Psoas muscle (tissue), 8 donors: ENCODE measurements around the gene PIAS4. TPM values are rescaled to one million over a fixed set of nuclear protein-coding genes. Genes with fewer than 3 reads are reported as not detected.
A peak's percentile ranks its signal among the peaks of the same experiment; 100 is the strongest.
"Not testable (repeated sequence)": the region's sequence is repeated elsewhere in the genome, so short reads cannot be mapped to it uniquely, and the experiment has no call there.

Source experiments
- ATAC-seq, 4 donors: fragments of 200-7000 bp; cut with Tn5 transposase; one replicate each; pipeline ENCODE4 v1.9.1; 2020; ENCODE audit warnings: moderate library complexity in 3 of 4, mild to moderate bottlenecking in 2 of 4
- DNase-seq, 2 donors: peaks; one replicate each; pipeline ENCODE4 v3.0.0-alpha.2; 2020
- H3K27ac ChIP-seq: fragments of 200-600 bp; one replicate; pipeline ENCODE4 v1.8.0; 2022
- H3K27me3 ChIP-seq, 3 donors: fragments of 200-600 bp in 1 of 3; one replicate each; pipeline versions ENCODE4 v1.6.1 to v1.8.0; 2013 to 2022; ENCODE audit warnings: low read length in 2 of 3, mild to moderate bottlenecking in 2 of 3, moderate library complexity in 1 of 3; ENCODE audit not compliant: insufficient read depth in 3 of 3
- H3K36me3 ChIP-seq, 2 donors: fragments of 200-600 bp in 1 of 2; one replicate each; pipeline versions ENCODE4 v1.6.1 to v1.8.0; 2013 to 2022; ENCODE audit warnings: low read depth in 1 of 2, mild to moderate bottlenecking in 1 of 2, moderate library complexity in 1 of 2; ENCODE audit not compliant: insufficient read depth in 1 of 2
- H3K4me1 ChIP-seq: fragments of 200-600 bp; one replicate; pipeline ENCODE4 v1.8.0; 2022
- H3K4me3 ChIP-seq: fragments of 200-600 bp; one replicate; pipeline ENCODE4 v1.8.0; 2022; ENCODE audit warnings: mild to moderate bottlenecking
- H3K9me3 ChIP-seq: fragments of 200-600 bp; one replicate; pipeline ENCODE4 v1.8.0; 2022
- WGBS, 3 donors: extraction: QIAGEN DNeasy Blood & Tissue Kit; methylation state at CpG; one replicate each; pipeline versions ENCODE4 v1.1.6 to v1.1.7; 2013; 5-methylcytosine and 5-hydroxymethylcytosine counted together
- intact Hi-C, 2 donors: fragments of 100-400 bp; cut with DNase I; formaldehyde crosslinking; loops; one replicate each; pipeline versions ENCODE4 v1.11.0 to v1.14.2; 2022
- polyA plus RNA-seq, 3 donors: library from polyadenylated mRNA; stranded (reverse); fragments of 200-250 nt; gene quantifications; one replicate each; pipeline ENCODE4 v1.2.3, GENCODE V29; 2013
- total RNA-seq, 4 donors: library from RNA; stranded (reverse); fragmentation: NEBNext Ultra II Directional in 2 of 4; extraction: Animal tissue kit (Norgen Biotek cat#: 25700) in 2 of 4; gene quantifications; one replicate each; pipeline versions ENCODE4 v1.2.1 to v1.2.4, GENCODE V29; 2021 to 2023
- TF ChIP-seq, protein P1 (sequence below): fragments of 200-600 bp; IDR thresholded peaks from one replicate; pipeline ENCODE4 v1.8.0; 2022; ENCODE audit warnings: antibody characterized with exemption
- donor health status: healthy with polysubstance abuse.
- donor health status: DM: no; HTN: no; CAD: no; lungs with moderate emphysema.
- donor health status: Bipolar disorder and iron deficiency.
- donor health status: healthy.
- donor health status: DM: yes; HTN: yes; CAD: no.
- donor health status: DM: no; HTN: no; CAD: no.
- donor health status: DM: no; HTN: no; CAD: no.
- donor health status: DM: yes; HTN: yes; CAD: no.

The PIAS4 gene
- total and polyA plus RNA-seq, 7 donors: 12.7 to 27.2 (median 15.1) TPM

DNA sequence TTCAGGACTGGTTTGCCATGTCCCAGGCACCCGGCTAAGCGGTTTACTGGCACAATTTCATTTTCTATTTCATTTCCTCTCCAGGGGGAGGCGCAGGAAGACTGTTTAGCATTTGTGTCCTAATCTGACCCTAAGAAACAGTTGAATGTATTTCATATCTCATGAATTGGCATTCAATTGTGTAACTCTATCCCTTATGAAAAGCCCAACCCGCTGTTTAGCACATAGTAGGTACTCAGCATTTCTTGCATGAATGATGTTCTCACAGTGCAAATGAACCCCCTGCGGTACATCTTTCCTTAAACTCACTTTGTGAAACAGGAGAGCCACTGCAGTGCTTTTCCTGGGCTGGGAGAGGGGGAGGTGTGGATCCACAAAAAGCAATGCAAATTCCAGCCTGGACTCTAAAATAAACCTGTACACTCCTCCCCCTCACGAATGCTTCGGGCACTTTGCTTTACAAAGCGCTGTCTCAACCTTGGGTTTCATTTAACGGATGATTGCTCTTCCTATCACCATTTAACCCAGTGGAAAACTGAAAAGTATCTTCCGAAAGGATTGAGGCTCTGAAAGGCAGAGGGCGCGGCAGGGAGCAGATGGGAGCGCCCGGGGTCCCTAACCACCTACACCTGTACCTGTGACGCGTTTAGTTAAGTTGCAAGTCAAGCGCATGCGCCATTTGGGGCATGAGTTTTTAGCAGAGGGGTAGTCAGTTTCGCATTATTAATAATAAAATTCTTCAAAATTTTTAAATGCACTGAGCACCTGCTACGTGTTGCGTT, 21.1 kb upstream of the PIAS4 start:
- intact Hi-C loops: loop anchor here (1.0 to 10.0 kb wide), 5 partner anchors 164 to 224 kb away; partner anchors contain the start of genes APBA3 (in 2 of the 2) and MRPL54 (in 2 of the 2)
- Histone ChIP-seq H3K27ac (peak overlapping the region; percentile 95), H3K4me1 (peaks cover 42% of the 10 kb centered on the region), H3K9me3 (no peaks in the 10 kb centered on the region), H3K36me3 (peaks cover 21 to 32% of the 10 kb centered on the region in 2 donors), H3K27me3 (no peaks in the 10 kb centered on the region), H3K4me3 (peak overlapping the region; percentile 91)
- DNase-seq (peak in 1 of 2 donors; percentile 27), ATAC-seq (peak; percentile 24 to 63 (median 48))
- TF ChIP-seq, protein P1, sequence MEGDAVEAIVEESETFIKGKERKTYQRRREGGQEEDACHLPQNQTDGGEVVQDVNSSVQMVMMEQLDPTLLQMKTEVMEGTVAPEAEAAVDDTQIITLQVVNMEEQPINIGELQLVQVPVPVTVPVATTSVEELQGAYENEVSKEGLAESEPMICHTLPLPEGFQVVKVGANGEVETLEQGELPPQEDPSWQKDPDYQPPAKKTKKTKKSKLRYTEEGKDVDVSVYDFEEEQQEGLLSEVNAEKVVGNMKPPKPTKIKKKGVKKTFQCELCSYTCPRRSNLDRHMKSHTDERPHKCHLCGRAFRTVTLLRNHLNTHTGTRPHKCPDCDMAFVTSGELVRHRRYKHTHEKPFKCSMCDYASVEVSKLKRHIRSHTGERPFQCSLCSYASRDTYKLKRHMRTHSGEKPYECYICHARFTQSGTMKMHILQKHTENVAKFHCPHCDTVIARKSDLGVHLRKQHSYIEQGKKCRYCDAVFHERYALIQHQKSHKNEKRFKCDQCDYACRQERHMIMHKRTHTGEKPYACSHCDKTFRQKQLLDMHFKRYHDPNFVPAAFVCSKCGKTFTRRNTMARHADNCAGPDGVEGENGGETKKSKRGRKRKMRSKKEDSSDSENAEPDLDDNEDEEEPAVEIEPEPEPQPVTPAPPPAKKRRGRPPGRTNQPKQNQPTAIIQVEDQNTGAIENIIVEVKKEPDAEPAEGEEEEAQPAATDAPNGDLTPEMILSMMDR: peak; percentile 62
- WGBS, 3 donors: 3 to 4% (median 4%) methylated on average over 21 of the region's 21 CpGs

DNA sequence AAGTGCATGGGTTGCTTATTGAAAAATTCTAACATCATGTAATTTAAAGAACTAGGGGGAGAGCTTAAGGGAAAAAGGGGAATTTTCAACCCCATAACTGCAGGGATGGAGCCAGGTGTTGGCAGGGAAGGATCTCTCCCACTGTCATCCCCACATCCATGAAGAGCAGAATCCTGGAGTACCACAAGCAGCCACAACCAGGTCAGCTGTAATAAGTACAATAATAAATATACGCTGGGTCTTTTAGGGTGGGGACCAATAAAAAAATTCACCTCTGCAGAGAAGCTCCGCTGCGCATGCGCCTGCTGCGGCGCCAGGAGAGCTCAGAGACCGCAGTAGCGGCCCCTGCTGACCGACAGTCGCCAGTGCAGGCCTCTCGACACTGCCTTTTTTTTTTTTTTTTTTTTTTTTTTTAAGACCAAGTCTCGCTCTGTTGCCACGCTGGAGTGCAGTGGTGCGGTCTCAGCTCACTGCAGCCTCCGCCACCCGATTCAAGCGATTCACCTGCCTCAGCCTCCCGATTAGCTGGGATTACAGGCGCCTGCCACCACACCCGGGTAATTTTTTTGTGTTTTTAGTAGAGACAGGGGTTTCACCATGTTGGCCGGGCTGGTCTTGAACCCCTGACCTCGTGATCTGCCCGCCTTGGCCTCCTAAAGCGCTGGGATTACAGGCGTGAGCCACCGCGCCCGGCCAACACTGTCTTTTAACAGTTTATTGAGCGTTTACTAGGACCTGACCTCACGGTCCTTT, 19.7 kb upstream of the PIAS4 start:
- no peaks in the 10 kb centered on the region for H3K9me3 ChIP-seq
- no peaks in the 10 kb centered on the region for H3K27me3 ChIP-seq
- H3K27ac ChIP-seq: peak overlapping the region; percentile 41
- peak overlapping the region; percentile 91 for H3K4me3 ChIP-seq
- peaks cover 32% of the 10 kb centered on the region for H3K4me1 ChIP-seq
- DNase-seq (peak; percentile 87 to 95), ATAC-seq (peak in 3 of 4 donors; percentile 11 to 32 (median 16))
- peaks cover 13 to 18% of the 10 kb centered on the region in 2 donors for H3K36me3 ChIP-seq
- intact Hi-C loops: loop anchor here (5.0 to 10.0 kb wide), 4 partner anchors 165 to 225 kb away; partner anchors contain the start of genes APBA3 (in 2 of the 2) and MRPL54 (in 2 of the 2)
- TF ChIP-seq, protein P1: peak; percentile 88
- WGBS, 3 donors: 8 to 10% (median 8%) methylated on average over 28 to 30 of the region's 30 CpGs

DNA sequence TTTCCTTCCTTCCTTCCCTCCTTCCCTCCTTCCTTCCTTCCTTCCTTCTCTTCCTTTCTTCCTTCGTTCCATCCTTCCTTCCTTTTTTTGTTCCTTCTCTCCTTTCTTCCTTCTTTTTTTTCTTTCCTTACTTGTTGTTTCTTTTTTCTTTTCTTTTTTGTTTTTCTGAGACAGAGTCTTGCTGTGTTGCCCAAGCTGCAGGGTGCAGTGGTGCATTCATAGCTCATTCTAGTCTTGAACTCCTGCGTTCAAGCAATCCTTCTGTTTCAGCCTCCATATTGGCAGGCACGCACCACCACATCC, 16.8 kb upstream of the PIAS4 start:
- TF ChIP-seq, protein P1: no peak
- H3K27me3 ChIP-seq: no peaks in the 10 kb centered on the region
- no peak for DNase-seq
- peaks cover 19% of the 10 kb centered on the region for H3K4me1 ChIP-seq
- no peak for ATAC-seq
- no peak overlapping the region for H3K4me3 ChIP-seq
- H3K36me3 ChIP-seq: no peaks in the 10 kb centered on the region
- H3K9me3 ChIP-seq: no peaks in the 10 kb centered on the region
- H3K27ac ChIP-seq: no peak overlapping the region
- intact Hi-C loops: no loop called here
- WGBS, 3 donors: 81 to 87% (median 82%) methylated on average over 3 of the region's 3 CpGs

DNA sequence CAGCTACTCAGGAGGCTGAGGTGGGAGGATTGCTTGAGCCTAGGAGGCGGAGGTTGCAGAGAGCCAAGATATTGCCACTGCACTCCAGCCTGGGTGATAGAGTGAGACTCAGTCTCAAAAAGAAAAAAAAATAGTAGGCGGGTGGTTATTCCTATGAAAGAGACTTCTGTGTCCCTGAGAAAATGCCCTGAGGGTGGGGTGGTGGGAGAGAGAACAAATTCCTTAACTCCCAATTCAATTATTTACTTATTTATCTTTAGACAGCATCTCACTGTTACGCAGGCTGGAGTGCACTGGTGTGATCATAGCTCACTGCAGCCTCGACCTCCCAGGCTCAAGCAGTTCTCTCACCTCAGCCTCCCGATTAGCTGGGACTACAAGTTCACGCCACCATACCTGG, 11.9 kb upstream of the PIAS4 start:
- TF ChIP-seq, protein P1: no peak
- H3K36me3 ChIP-seq: no peaks in the 10 kb centered on the region
- no peak overlapping the region for H3K4me3 ChIP-seq
- H3K27me3 ChIP-seq: no peaks in the 10 kb centered on the region
- 76 to 86% (median 83%) methylated on average over 6 of the region's 6 CpGs for WGBS, 3 donors
- H3K27ac ChIP-seq: no peak overlapping the region
- intact Hi-C loops: no loop called here
- no peaks in the 10 kb centered on the region for H3K4me1 ChIP-seq
- no peaks in the 10 kb centered on the region for H3K9me3 ChIP-seq
- ATAC-seq (no peak), DNase-seq (no peak)

DNA sequence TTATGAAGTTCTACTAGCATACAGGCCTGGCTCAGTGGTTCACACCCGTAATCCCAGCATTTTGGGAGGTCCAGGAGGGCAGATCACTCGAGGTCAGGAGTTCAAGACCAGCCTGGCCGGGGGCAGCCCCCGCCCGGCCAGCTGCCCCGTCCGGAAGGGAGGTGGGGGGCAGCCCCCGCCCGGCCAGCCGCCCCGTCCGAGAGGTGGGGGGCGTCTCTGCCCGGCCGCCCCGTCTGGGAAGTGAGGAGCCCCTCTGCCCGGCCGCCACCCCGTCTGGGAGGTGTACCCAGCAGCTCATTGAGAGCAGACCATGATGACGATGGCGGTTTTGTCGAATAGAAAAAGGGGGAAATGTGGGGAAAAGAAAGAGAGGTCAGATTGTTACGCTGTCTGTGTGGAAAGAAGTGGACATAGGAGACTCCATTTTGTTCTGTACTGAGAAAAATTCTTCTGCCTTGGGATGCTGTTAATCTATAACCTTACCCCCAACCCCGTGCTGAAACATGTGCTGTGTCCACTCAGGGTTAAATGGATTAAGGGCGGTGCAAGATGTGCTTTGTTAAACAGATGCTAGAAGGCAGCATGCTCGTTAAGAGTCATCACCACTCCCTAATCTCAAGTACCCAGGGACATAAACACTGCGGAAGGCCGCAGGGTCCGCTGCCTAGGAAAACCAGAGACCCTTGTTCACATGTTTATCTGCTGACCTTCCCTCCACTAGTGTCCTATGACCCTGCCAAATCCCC, 8.7 kb upstream of the PIAS4 start:
- DNase-seq, ATAC-seq, H3K27me3 ChIP-seq, intact Hi-C loops, H3K4me1 ChIP-seq, H3K36me3 ChIP-seq, H3K4me3 ChIP-seq, H3K9me3 ChIP-seq, H3K27ac ChIP-seq: not testable (repeated sequence)
- 80 to 85% (median 84%) methylated on average over 27 to 29 of the region's 29 CpGs for WGBS, 3 donors

DNA sequence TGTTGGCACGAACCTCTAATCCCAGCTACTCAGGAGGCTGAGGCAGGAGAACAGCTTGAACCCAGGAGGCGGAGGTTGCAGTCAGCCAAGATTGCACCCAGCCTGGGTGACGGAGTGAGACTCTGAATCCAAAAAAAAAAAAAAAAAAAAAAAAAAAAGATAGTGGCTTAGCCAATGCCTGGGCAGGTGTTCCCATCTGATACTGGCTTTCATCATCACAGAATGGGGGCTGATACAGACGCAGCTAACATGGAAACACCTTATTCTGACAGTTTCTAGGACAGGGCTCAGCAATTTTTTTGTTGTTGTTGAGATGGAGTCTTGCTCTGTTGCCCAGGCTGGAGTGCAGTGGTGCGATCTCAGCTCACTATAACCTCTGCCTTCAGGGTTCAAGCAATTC, 6.7 kb upstream of the PIAS4 start:
- H3K9me3 ChIP-seq, H3K4me1 ChIP-seq, intact Hi-C loops, ATAC-seq, H3K4me3 ChIP-seq, H3K27ac ChIP-seq, H3K36me3 ChIP-seq, DNase-seq, H3K27me3 ChIP-seq: not testable (repeated sequence)
- WGBS, 3 donors: 88 to 90% (median 89%) methylated on average over 5 of the region's 5 CpGs

DNA sequence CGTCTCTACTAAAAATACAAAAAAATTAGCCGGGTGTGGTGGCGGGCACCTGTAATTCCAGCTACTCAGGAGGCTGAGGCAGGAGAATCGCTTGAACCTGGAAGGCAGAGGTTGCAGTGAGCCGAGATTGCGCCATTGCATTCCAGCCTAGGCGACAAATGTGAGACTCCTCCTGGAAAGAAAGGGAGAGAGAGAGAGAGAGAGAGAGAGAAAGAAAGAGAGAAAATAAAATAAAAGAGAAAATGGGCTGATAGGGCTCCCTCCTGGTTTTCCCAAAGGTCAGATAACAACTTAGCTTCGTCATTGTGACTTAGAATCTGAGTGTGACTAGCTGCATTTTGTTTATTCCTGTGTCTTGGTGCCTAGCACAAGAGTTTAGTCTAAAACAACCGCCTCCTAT, 2.1 kb upstream of the PIAS4 start:
- not testable (repeated sequence) for H3K27me3 ChIP-seq, DNase-seq, H3K4me3 ChIP-seq, H3K9me3 ChIP-seq, H3K27ac ChIP-seq, ATAC-seq, H3K36me3 ChIP-seq
- peaks cover 21% of the 10 kb centered on the region for H3K4me1 ChIP-seq
- WGBS, 3 donors: 94 to 97% (median 95%) methylated on average over 9 of the region's 9 CpGs
- intact Hi-C loops: loop anchor here (5.0 kb wide), 2 partner anchors 57 to 112 kb away; no protein-coding TSS in a partner anchor
